ENCODE data around the gene ASPRV1. TPM values are rescaled to one million over a fixed set of nuclear protein-coding genes. Genes with fewer than 3 reads are reported as not detected.

Gene ASPRV1
- total RNA-seq, 1 donor from 2014 or later = 0.63 TPM

GRCh38 chr2:69977906-69978482, 16.6 kb upstream of the ASPRV1 start:
- Histone ChIP-seq H3K27me3 (ENCODE audit: low read depth) (no peaks in the 10 kb centered on the region), H3K27ac (replicated peaks) (no peak overlapping the region), H3K36me3 (no peaks in the 10 kb centered on the region), H3K4me1 (no peaks in the 10 kb centered on the region), H3K9me3 (replicated peaks) (no peaks in the 10 kb centered on the region), H3K4me3 (no peak overlapping the region)
- intact Hi-C loops (cut with micrococcal nuclease) = no loop called here
- no peak for TF ChIP-seq CTCF (IDR thresholded peaks at IDR 0.05; ENCODE audit: borderline replicate concordance)
- DNase-seq = no peak

- no peak for TF ChIP-seq CTCF (IDR thresholded peaks at IDR 0.05; ENCODE audit: borderline replicate concordance)
- Histone ChIP-seq H3K27me3 (ENCODE audit: low read depth) (no peaks in the 10 kb centered on the region), H3K27ac (replicated peaks) (no peak overlapping the region), H3K36me3 (no peaks in the 10 kb centered on the region), H3K9me3 (replicated peaks) (no peaks in the 10 kb centered on the region), H3K4me1 (no peaks in the 10 kb centered on the region), H3K4me3 (no peak overlapping the region)
- no peak for DNase-seq
- intact Hi-C loops (cut with micrococcal nuclease) = no loop called here
Measured at GRCh38 chr2:69977186-69977585, 15.8 kb upstream of the ASPRV1 start.

GRCh38 chr2:69975853-69976462, 14.5 kb upstream of the ASPRV1 start:
- H3K4me1 ChIP-seq = no peaks in the 10 kb centered on the region
- DNase-seq = peak; percentile 22
- no peak for TF ChIP-seq CTCF (IDR thresholded peaks at IDR 0.05; ENCODE audit: borderline replicate concordance)
- intact Hi-C loops (cut with micrococcal nuclease) = no loop called here
- H3K9me3 ChIP-seq (replicated peaks) = no peaks in the 10 kb centered on the region
- H3K4me3 ChIP-seq = no peak overlapping the region
- no peak overlapping the region for H3K27ac ChIP-seq (replicated peaks)
- no peaks in the 10 kb centered on the region for H3K27me3 ChIP-seq (ENCODE audit: low read depth)
- H3K36me3 ChIP-seq = no peaks in the 10 kb centered on the region

- TF ChIP-seq CTCF (IDR thresholded peaks at IDR 0.05; ENCODE audit: borderline replicate concordance) = no peak
- H3K4me1 ChIP-seq = no peaks in the 10 kb centered on the region
Measured at GRCh38 chr2:69975136-69975852, 13.9 kb upstream of the ASPRV1 start.

GRCh38 chr2:69973335-69973735, 11.9 kb upstream of the ASPRV1 start:
- no peaks in the 10 kb centered on the region for H3K27me3 ChIP-seq (ENCODE audit: low read depth)

More at GRCh38 chr2:69975136-69975852, 13.9 kb upstream of the ASPRV1 start:
- Histone ChIP-seq H3K27ac (replicated peaks) (no peak overlapping the region), H3K36me3 (no peaks in the 10 kb centered on the region), H3K4me3 (no peak overlapping the region), H3K9me3 (replicated peaks) (no peaks in the 10 kb centered on the region), H3K27me3 (ENCODE audit: low read depth) (no peaks in the 10 kb centered on the region)
- intact Hi-C loops (cut with micrococcal nuclease) = no loop called here
- DNase-seq = no peak

More at GRCh38 chr2:69973335-69973735, 11.9 kb upstream of the ASPRV1 start:
- no peak overlapping the region for H3K4me3 ChIP-seq
- DNase-seq = no peak
- H3K9me3 ChIP-seq (replicated peaks) = no peaks in the 10 kb centered on the region
- intact Hi-C loops (cut with micrococcal nuclease) = no loop called here
- no peak for TF ChIP-seq CTCF (IDR thresholded peaks at IDR 0.05; ENCODE audit: borderline replicate concordance)
- H3K4me1 ChIP-seq = no peaks in the 10 kb centered on the region
- no peaks in the 10 kb centered on the region for H3K36me3 ChIP-seq
- no peak overlapping the region for H3K27ac ChIP-seq (replicated peaks)
